Measurements from ENCODE around the gene ACTG2.

ACTG2 gene

DNA sequence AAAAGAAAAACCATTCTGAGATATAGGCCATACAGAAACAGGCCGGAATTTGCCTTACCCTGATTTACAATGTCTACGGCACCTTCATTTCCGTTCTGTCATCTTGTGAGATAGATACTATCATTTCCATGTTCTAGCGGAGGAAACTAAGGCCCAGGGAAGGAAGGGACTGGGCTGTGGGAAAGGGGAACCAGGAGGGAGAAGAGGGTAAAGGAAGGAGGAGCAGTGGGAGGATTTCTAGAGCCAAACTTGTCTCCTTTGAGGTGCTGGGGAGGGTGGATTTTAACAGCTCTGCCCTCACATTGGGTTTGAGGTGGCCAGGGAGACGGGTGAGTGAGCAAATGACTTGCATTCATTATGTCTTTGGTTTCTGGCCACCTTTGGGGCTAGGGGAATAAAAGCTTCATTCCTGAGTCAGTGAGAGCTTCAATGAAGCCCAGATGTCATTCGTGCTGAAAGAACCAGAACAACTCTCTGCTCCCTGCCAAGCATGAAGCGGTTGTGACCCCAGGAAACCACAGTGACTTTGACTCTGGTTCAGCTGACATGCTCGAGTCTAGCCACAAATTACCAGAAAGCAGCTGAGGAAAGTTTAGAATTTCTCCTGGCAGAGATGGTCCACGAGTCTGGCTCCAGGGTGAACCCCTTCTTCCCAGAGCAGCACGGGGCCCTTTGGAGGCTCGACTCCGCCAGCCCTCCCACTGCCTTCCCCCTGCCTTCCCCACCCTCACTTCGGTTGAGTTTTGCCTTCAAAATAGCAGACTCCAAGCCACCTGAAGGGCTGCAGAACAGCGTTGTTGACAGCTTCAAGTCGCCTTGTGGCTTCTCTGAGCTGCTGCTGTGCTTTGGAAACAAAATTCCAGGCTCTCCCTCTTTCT lies 3.8 kb downstream of the ACTG2 start:
- Histone ChIP-seq H3K4me3 (ENCODE audit: low read depth, low read length) (no peak overlapping the region), H3K27ac (no peak overlapping the region)

DNA sequence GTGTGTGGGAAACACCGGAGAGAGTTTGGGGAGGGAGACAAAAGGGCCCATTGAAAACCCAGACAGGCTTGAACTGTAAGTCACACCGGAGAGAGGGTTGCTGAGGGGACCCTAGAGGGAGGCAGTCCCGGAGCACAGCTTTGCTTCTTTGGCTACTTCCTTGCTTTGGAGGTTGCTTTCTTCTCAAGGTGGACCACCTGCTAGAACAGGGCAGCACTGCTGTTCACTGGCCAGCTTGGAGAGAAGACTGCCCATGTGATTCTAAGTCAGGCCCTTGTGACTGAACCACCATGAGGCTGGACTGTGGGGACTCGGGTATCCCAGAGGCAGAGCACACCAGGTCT lies 4.4 kb downstream of the ACTG2 start:
- Histone ChIP-seq H3K36me3 (ENCODE audit: control insufficient read depth, insufficient read depth, low read length) (no peaks in the 10 kb centered on the region), H3K4me2 (ENCODE audit: low read length) (no peak overlapping the region), H3K27ac (no peak overlapping the region), H3K27me3 (ENCODE audit: control insufficient read depth, insufficient read depth, low read length) (no peaks in the 10 kb centered on the region), H3K9me3 (ENCODE audit: control insufficient read depth, low read length) (no peaks in the 10 kb centered on the region), H3K79me2 (no peaks in the 10 kb centered on the region), H3K4me1 (no peaks in the 10 kb centered on the region), H2AFZ (no peak overlapping the region), H3K9ac (no peak overlapping the region), H3K4me3 (ENCODE audit: low read depth, low read length) (no peak overlapping the region)
- TF ChIP-seq, protein P1, sequence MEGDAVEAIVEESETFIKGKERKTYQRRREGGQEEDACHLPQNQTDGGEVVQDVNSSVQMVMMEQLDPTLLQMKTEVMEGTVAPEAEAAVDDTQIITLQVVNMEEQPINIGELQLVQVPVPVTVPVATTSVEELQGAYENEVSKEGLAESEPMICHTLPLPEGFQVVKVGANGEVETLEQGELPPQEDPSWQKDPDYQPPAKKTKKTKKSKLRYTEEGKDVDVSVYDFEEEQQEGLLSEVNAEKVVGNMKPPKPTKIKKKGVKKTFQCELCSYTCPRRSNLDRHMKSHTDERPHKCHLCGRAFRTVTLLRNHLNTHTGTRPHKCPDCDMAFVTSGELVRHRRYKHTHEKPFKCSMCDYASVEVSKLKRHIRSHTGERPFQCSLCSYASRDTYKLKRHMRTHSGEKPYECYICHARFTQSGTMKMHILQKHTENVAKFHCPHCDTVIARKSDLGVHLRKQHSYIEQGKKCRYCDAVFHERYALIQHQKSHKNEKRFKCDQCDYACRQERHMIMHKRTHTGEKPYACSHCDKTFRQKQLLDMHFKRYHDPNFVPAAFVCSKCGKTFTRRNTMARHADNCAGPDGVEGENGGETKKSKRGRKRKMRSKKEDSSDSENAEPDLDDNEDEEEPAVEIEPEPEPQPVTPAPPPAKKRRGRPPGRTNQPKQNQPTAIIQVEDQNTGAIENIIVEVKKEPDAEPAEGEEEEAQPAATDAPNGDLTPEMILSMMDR (IDR thresholded peaks at IDR 0.05) = no peak

More for the DNA sequence above, 3.8 kb downstream of the ACTG2 start:
- Histone ChIP-seq H3K4me1 (no peaks in the 10 kb centered on the region), H3K79me2 (no peaks in the 10 kb centered on the region), H3K4me2 (ENCODE audit: low read length) (no peak overlapping the region), H2AFZ (no peak overlapping the region), H3K9me3 (ENCODE audit: control insufficient read depth, low read length) (no peaks in the 10 kb centered on the region), H3K27me3 (ENCODE audit: control insufficient read depth, insufficient read depth, low read length) (no peaks in the 10 kb centered on the region), H3K36me3 (ENCODE audit: control insufficient read depth, insufficient read depth, low read length) (no peaks in the 10 kb centered on the region), H3K9ac (no peak overlapping the region)
- TF ChIP-seq, protein P1 (IDR thresholded peaks at IDR 0.05) = no peak

- no peaks in the 10 kb centered on the region for H3K36me3 ChIP-seq (ENCODE audit: control insufficient read depth, insufficient read depth, low read length)
- H3K4me3 ChIP-seq (ENCODE audit: low read depth, low read length) = no peak overlapping the region
- no peak overlapping the region for H3K9ac ChIP-seq
- H3K79me2 ChIP-seq = no peaks in the 10 kb centered on the region
- H3K4me1 ChIP-seq = no peaks in the 10 kb centered on the region
- no peak overlapping the region for H2AFZ ChIP-seq
- no peaks in the 10 kb centered on the region for H3K27me3 ChIP-seq (ENCODE audit: control insufficient read depth, insufficient read depth, low read length)
- no peak overlapping the region for H3K4me2 ChIP-seq (ENCODE audit: low read length)
- H3K9me3 ChIP-seq (ENCODE audit: control insufficient read depth, low read length) = no peaks in the 10 kb centered on the region
- no peak overlapping the region for H3K27ac ChIP-seq
- TF ChIP-seq, protein P1 (IDR thresholded peaks at IDR 0.05) = no peak
Observed at GRCh38 chr2:73897934-73898333, 5.1 kb downstream of the ACTG2 start.

DNA sequence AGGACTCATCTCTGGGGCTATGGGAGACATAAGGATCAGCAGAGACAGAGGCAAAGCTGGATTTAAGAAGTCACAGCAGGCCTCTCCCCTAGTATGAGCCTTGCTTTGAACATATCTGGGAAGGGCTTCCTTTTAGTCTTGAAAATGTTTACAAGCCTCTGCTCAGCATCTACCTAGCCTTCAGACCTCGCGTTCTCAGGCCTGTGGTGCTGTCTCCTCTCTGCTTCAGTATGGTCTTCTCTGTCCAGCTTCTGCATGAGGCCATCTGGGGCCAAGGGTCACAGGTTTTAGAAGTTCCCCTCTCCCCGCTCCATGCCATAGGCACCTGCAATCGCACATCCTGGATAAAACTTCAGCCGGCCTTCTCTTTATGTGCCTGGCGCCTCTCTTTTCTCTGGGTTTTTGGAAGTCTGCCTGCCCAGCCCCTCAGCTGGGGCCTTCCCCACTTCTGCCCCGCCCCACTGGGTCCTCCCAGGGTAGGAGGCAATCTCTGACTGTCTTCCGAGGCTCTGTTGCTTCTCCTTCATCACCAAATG lies 7.1 kb downstream of the ACTG2 start:
- Histone ChIP-seq H3K9ac (no peak overlapping the region), H3K36me3 (ENCODE audit: control insufficient read depth, insufficient read depth, low read length) (no peaks in the 10 kb centered on the region), H3K9me3 (ENCODE audit: control insufficient read depth, low read length) (no peaks in the 10 kb centered on the region), H3K27ac (no peak overlapping the region), H3K4me1 (no peaks in the 10 kb centered on the region), H3K79me2 (no peaks in the 10 kb centered on the region), H3K4me2 (ENCODE audit: low read length) (no peak overlapping the region), H2AFZ (no peak overlapping the region), H3K4me3 (ENCODE audit: low read depth, low read length) (no peak overlapping the region), H3K27me3 (ENCODE audit: control insufficient read depth, insufficient read depth, low read length) (no peaks in the 10 kb centered on the region)
- TF ChIP-seq, protein P1 (IDR thresholded peaks at IDR 0.05) = no peak

Data from parathyroid adenoma (tissue), 2 donors.